ENCODE data around the gene CYP39A1.

The CYP39A1 gene

GRCh38 chr6:46509981-46510510 lies 142.6 kb downstream of the CYP39A1 start:
- no peak overlapping the region for H3K9ac ChIP-seq (ENCODE audit: low read depth, low read length, poor library complexity)

DNA sequence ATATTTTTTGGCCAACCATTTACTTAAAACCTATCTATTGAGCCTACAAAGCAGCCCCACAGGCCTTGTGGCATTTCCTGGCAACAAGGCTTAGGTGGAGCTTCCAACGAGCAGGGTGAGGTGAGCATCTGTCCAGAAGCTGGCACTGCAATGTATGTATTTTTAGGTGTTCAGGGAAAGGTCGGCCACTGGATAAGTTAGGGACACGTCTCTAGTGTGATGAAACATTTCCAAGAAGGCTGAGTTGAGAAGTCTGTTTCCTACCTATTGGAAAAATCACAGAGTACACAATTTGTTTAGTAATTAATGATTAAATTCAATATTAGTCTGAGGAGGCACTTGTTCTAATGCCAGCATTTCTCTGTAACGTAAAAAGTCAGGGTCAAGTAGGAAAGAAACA lies 143.6 kb downstream of the CYP39A1 start:
- no peak overlapping the region for H3K18ac ChIP-seq (ENCODE audit: low read length)
- no peak overlapping the region for H3K4me2 ChIP-seq (ENCODE audit: insufficient read depth, low read length, poor library complexity, severe bottlenecking)
- no peaks in the 10 kb centered on the region for H3K36me3 ChIP-seq (replicated peaks in 1 of 2; ENCODE audit: control insufficient read depth in 2 of 2, insufficient read depth in 2 of 2, low read length in 2 of 2)
- H3K4me1 ChIP-seq (ENCODE audit: control insufficient read depth in 2 of 2, insufficient read depth in 1 of 2, low read depth in 1 of 2, low read length in 2 of 2): no peaks in the 10 kb centered on the region
- no peaks in the 10 kb centered on the region for H3K27me3 ChIP-seq (ENCODE audit: control insufficient read depth in 3 of 3, insufficient read depth in 3 of 3, low read depth in 1 of 3, low read length in 3 of 3)
- H4K8ac ChIP-seq (ENCODE audit: low read depth, low read length): no peak overlapping the region
- H3K23ac ChIP-seq (ENCODE audit: low read depth, low read length, poor library complexity): no peak overlapping the region
- H2BK12ac ChIP-seq (ENCODE audit: low read length): no peak overlapping the region
- no CpG with 5 or more reads among the region's 4 CpGs for WGBS, 2 donors (ENCODE audit: extremely low coverage in 2 of 2, insufficient read length in 2 of 2, insufficient replicate concordance in 1 of 2)
- no peak overlapping the region for H2BK120ac ChIP-seq (ENCODE audit: low read depth, low read length)
- H3K27ac ChIP-seq (replicated peaks; ENCODE audit: low read length): no peak overlapping the region
- DNase-seq (ENCODE audit: low spot score): no peak
- H2BK15ac ChIP-seq (ENCODE audit: low read length): no peak overlapping the region
- no peaks in the 10 kb centered on the region for H3K79me1 ChIP-seq (ENCODE audit: low read depth, low read length)
- H2AFZ ChIP-seq (ENCODE audit: low read length): no peak overlapping the region
- H3K4ac ChIP-seq (ENCODE audit: low read length): no peak overlapping the region
- H3K14ac ChIP-seq (ENCODE audit: low read length): no peak overlapping the region
- no peak overlapping the region for H4K91ac ChIP-seq (ENCODE audit: low read depth, low read length, poor library complexity)
- peaks cover 0 to 2% of the 10 kb centered on the region in 2 donors for H3K9me3 ChIP-seq (replicated peaks in 1 of 2; ENCODE audit: control insufficient read depth in 2 of 2, insufficient read depth in 1 of 2, low read depth in 1 of 2, low read length in 2 of 2)
- no peak overlapping the region for H3K4me3 ChIP-seq (ENCODE audit: low read length in 2 of 2)
- H3K9ac ChIP-seq (ENCODE audit: low read depth, low read length, poor library complexity): no peak overlapping the region
- H2AK5ac ChIP-seq (ENCODE audit: low read depth, low read length): no peak overlapping the region
- no peak overlapping the region for H2BK5ac ChIP-seq (ENCODE audit: low read length)

More at GRCh38 chr6:46509981-46510510, 142.6 kb downstream of the CYP39A1 start:
- Histone ChIP-seq H2AFZ (ENCODE audit: low read length) (no peak overlapping the region), H3K79me1 (ENCODE audit: low read depth, low read length) (no peaks in the 10 kb centered on the region), H2BK12ac (ENCODE audit: low read length) (no peak overlapping the region), H2AK5ac (ENCODE audit: low read depth, low read length) (no peak overlapping the region), H3K4me3 (ENCODE audit: low read length in 2 of 2) (no peak overlapping the region), H4K91ac (ENCODE audit: low read depth, low read length, poor library complexity) (no peak overlapping the region), H3K18ac (ENCODE audit: low read length) (no peak overlapping the region), H2BK15ac (ENCODE audit: low read length) (no peak overlapping the region), H3K23ac (ENCODE audit: low read depth, low read length, poor library complexity) (no peak overlapping the region), H3K4ac (ENCODE audit: low read length) (no peak overlapping the region), H3K36me3 (replicated peaks in 1 of 2; ENCODE audit: control insufficient read depth in 2 of 2, insufficient read depth in 2 of 2, low read length in 2 of 2) (no peaks in the 10 kb centered on the region), H3K14ac (ENCODE audit: low read length) (no peak overlapping the region), H4K8ac (ENCODE audit: low read depth, low read length) (no peak overlapping the region), H2BK120ac (ENCODE audit: low read depth, low read length) (no peak overlapping the region), H3K27me3 (ENCODE audit: control insufficient read depth in 3 of 3, insufficient read depth in 3 of 3, low read depth in 1 of 3, low read length in 3 of 3) (no peaks in the 10 kb centered on the region), H3K9me3 (replicated peaks in 1 of 2; ENCODE audit: control insufficient read depth in 2 of 2, insufficient read depth in 1 of 2, low read depth in 1 of 2, low read length in 2 of 2) (peaks cover 0 to 2% of the 10 kb centered on the region in 2 donors), H2BK5ac (ENCODE audit: low read length) (no peak overlapping the region), H3K27ac (replicated peaks; ENCODE audit: low read length) (no peak overlapping the region), H3K4me1 (ENCODE audit: control insufficient read depth in 2 of 2, insufficient read depth in 1 of 2, low read depth in 1 of 2, low read length in 2 of 2) (no peaks in the 10 kb centered on the region), H3K4me2 (ENCODE audit: insufficient read depth, low read length, poor library complexity, severe bottlenecking) (no peak overlapping the region)
- WGBS, 2 donors (ENCODE audit: extremely low coverage in 2 of 2, insufficient read length in 2 of 2, insufficient replicate concordance in 1 of 2): no CpG with 5 or more reads among the region's 4 CpGs
- no peak for DNase-seq (ENCODE audit: low spot score)

DNA sequence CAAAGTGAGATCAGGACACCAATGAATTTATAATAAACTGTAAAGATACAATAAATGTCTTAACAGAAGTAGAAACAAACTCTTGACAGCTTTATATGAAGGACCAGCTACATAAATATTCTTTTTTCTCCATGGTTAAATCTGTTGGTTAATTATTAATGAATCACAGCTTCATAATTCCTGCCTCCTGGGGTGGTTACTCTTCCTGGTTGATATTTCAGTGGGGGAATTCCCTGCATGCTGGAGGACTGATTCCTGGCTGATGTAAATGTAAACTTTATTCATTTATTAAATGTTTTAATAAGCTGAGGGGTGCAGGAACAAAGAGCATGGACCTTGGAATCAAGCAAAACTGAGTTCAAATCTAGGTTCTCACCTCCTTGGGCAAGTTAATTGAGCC lies 145.2 kb downstream of the CYP39A1 start:
- Histone ChIP-seq H3K9ac (ENCODE audit: low read depth, low read length, poor library complexity) (no peak overlapping the region), H3K27me3 (ENCODE audit: control insufficient read depth in 3 of 3, insufficient read depth in 3 of 3, low read depth in 1 of 3, low read length in 3 of 3) (no peaks in the 10 kb centered on the region), H2BK120ac (ENCODE audit: low read depth, low read length) (no peak overlapping the region), H3K4me2 (ENCODE audit: insufficient read depth, low read length, poor library complexity, severe bottlenecking) (no peak overlapping the region), H3K14ac (ENCODE audit: low read length) (no peak overlapping the region), H3K36me3 (replicated peaks in 1 of 2; ENCODE audit: control insufficient read depth in 2 of 2, insufficient read depth in 2 of 2, low read length in 2 of 2) (no peaks in the 10 kb centered on the region), H3K27ac (replicated peaks; ENCODE audit: low read length) (no peak overlapping the region), H3K23ac (ENCODE audit: low read depth, low read length, poor library complexity) (no peak overlapping the region), H4K8ac (ENCODE audit: low read depth, low read length) (no peak overlapping the region), H3K4me1 (ENCODE audit: control insufficient read depth in 2 of 2, insufficient read depth in 1 of 2, low read depth in 1 of 2, low read length in 2 of 2) (no peaks in the 10 kb centered on the region), H4K91ac (ENCODE audit: low read depth, low read length, poor library complexity) (no peak overlapping the region), H3K79me1 (ENCODE audit: low read depth, low read length) (no peaks in the 10 kb centered on the region), H2BK5ac (ENCODE audit: low read length) (no peak overlapping the region), H2AK5ac (ENCODE audit: low read depth, low read length) (no peak overlapping the region), H3K18ac (ENCODE audit: low read length) (no peak overlapping the region), H2BK15ac (ENCODE audit: low read length) (no peak overlapping the region), H3K4ac (ENCODE audit: low read length) (no peak overlapping the region), H2AFZ (ENCODE audit: low read length) (no peak overlapping the region), H3K9me3 (replicated peaks in 1 of 2; ENCODE audit: control insufficient read depth in 2 of 2, insufficient read depth in 1 of 2, low read depth in 1 of 2, low read length in 2 of 2) (peaks cover 0 to 2% of the 10 kb centered on the region in 2 donors), H3K4me3 (ENCODE audit: low read length in 2 of 2) (no peak overlapping the region), H2BK12ac (ENCODE audit: low read length) (no peak overlapping the region)
- DNase-seq (ENCODE audit: low spot score): no peak

DNA sequence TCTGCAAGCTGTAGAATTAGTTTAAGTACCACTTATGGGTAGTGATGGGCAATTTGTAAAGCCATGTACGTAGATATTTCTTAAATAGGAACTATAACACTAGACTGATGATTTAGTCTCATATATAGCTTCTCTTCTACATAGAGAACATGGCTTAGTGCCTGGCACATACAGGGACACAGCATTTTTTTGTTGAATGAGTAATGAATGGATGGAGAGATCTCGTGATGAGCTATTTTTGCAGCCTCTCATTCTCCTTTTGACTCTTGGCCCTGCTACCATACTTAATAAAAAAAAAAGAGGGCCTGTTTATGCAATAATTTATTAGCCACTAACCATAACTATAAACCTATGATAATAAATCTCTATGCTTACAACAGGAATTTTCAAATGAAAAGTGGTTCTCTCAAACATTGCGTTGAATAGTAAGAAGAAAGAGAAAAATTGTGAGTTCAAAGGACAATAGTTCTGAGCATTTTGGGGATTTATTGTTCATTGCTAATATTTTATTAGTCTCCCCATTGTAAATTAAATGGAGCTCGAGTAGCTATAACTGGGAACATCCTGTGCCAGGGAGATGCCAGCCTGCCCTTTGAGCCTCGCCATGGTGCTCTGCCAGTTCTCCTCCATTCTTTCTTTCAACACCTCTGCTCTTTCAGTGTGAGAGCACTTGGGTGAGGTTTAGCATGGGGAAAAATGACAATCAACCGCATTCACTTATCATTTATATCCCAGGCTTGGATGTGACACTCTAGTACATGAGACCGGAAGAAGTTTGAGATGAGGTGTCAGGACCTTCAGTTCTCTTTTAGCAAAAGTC lies 146.7 kb downstream of the CYP39A1 start:
- H3K23ac ChIP-seq (ENCODE audit: low read depth, low read length, poor library complexity): no peak overlapping the region
- no peaks in the 10 kb centered on the region for H3K4me1 ChIP-seq (ENCODE audit: control insufficient read depth in 2 of 2, insufficient read depth in 1 of 2, low read depth in 1 of 2, low read length in 2 of 2)
- no peak overlapping the region for H2AFZ ChIP-seq (ENCODE audit: low read length)
- H3K9me3 ChIP-seq (replicated peaks in 1 of 2; ENCODE audit: control insufficient read depth in 2 of 2, insufficient read depth in 1 of 2, low read depth in 1 of 2, low read length in 2 of 2): no peaks in the 10 kb centered on the region
- no peaks in the 10 kb centered on the region for H3K79me1 ChIP-seq (ENCODE audit: low read depth, low read length)
- no peak overlapping the region for H2BK12ac ChIP-seq (ENCODE audit: low read length)
- H2BK120ac ChIP-seq (ENCODE audit: low read depth, low read length): no peak overlapping the region
- no peak overlapping the region for H2AK5ac ChIP-seq (ENCODE audit: low read depth, low read length)
- no CpG with 5 or more reads among the region's 7 CpGs for WGBS, 2 donors (ENCODE audit: extremely low coverage in 2 of 2, insufficient read length in 2 of 2, insufficient replicate concordance in 1 of 2)
- H3K4me2 ChIP-seq (ENCODE audit: insufficient read depth, low read length, poor library complexity, severe bottlenecking): no peak overlapping the region
- no peak overlapping the region for H3K9ac ChIP-seq (ENCODE audit: low read depth, low read length, poor library complexity)
- DNase-seq (ENCODE audit: low spot score): no peak
- no peaks in the 10 kb centered on the region for H3K36me3 ChIP-seq (replicated peaks in 1 of 2; ENCODE audit: control insufficient read depth in 2 of 2, insufficient read depth in 2 of 2, low read length in 2 of 2)
- H3K18ac ChIP-seq (ENCODE audit: low read length): no peak overlapping the region
- no peak overlapping the region for H3K4me3 ChIP-seq (ENCODE audit: low read length in 2 of 2)
- H2BK5ac ChIP-seq (ENCODE audit: low read length): no peak overlapping the region
- H3K27me3 ChIP-seq (ENCODE audit: control insufficient read depth in 3 of 3, insufficient read depth in 3 of 3, low read depth in 1 of 3, low read length in 3 of 3): no peaks in the 10 kb centered on the region
- no peak overlapping the region for H3K27ac ChIP-seq (replicated peaks; ENCODE audit: low read length)
- no peak overlapping the region for H3K4ac ChIP-seq (ENCODE audit: low read length)
- H4K91ac ChIP-seq (ENCODE audit: low read depth, low read length, poor library complexity): no peak overlapping the region
- no peak overlapping the region for H3K14ac ChIP-seq (ENCODE audit: low read length)
- no peak overlapping the region for H2BK15ac ChIP-seq (ENCODE audit: low read length)
- H4K8ac ChIP-seq (ENCODE audit: low read depth, low read length): no peak overlapping the region

Measured in neuronal stem cell (in vitro differentiated cells).